Neural progenitor cell (in vitro differentiated cells): Measurements from ENCODE around the gene ATP11A. TPM values are rescaled to one million over a fixed set of nuclear protein-coding genes. Genes with fewer than 3 reads are reported as not detected.

Source experiments
- DNase-seq: peaks from one replicate; pipeline ENCODE4 v3.0.0-alpha.2; 2016; ENCODE audit warnings: low spot score
- H2AFZ ChIP-seq: fragments of 200-600 bp; sonication (generic); replicated peaks from 2 replicates; pipeline ENCODE4 v1.6.1; 2016; ENCODE audit warnings: antibody characterized with exemption
- H3F3A ChIP-seq: fragments of 200-600 bp; sonication (generic); 2 replicates; pipeline ENCODE4 v1.6.1; 2016; ENCODE audit warnings: antibody characterized with exemption, low read depth
- H3K27ac ChIP-seq: fragments of 200-600 bp; sonication (generic); 2 replicates; pipeline ENCODE4 v1.5.1; 2016; ENCODE audit warnings: mild to moderate bottlenecking
- H3K27me3 ChIP-seq: fragments of 200-600 bp; sonication (generic); 2 replicates; pipeline ENCODE4 v1.6.1; 2016; ENCODE audit warnings: mild to moderate bottlenecking, moderate library complexity
- H3K36me3 ChIP-seq: fragments of 200-600 bp; sonication (generic); 2 replicates; pipeline ENCODE4 v1.5.1; 2016
- H3K4me1 ChIP-seq: fragments of 200-600 bp; sonication (generic); 2 replicates; pipeline ENCODE4 v1.6.1; 2016; ENCODE audit warnings: mixed run types
- H3K4me2 ChIP-seq: fragments of 200-600 bp; sonication (generic); 2 replicates; pipeline ENCODE4 v1.6.1; 2016
- H3K4me3 ChIP-seq: fragments of 200-600 bp; sonication (generic); 2 replicates; pipeline ENCODE4 v1.5.1; 2016
- H3K79me2 ChIP-seq: fragments of 200-600 bp; sonication (generic); 2 replicates; pipeline ENCODE4 v1.6.1; 2016; ENCODE audit warnings: low read depth
- H3K9ac ChIP-seq: fragments of 200-600 bp; sonication (generic); 2 replicates; pipeline ENCODE4 v1.6.1; 2016
- H3K9me3 ChIP-seq: fragments of 200-600 bp; sonication (generic); 2 replicates; pipeline ENCODE4 v1.5.1; 2016; ENCODE audit warnings: low read depth
- H4K20me1 ChIP-seq: fragments of 200-600 bp; sonication (generic); 2 replicates; pipeline ENCODE4 v1.6.1; 2016; ENCODE audit warnings: low read depth
- H3K27ac Mint-ChIP-seq: 3 replicates; pipeline ENCODE4 v1.8.0; 2021; ENCODE audit warnings: mixed read lengths
- H3K27me3 Mint-ChIP-seq: 2 replicates; pipeline ENCODE4 v1.8.0; 2022; ENCODE audit warnings: low read depth, mild to moderate bottlenecking, inconsistent platforms, moderate library complexity, mixed read lengths; ENCODE audit not compliant: insufficient read depth
- H3K36me3 Mint-ChIP-seq: 3 replicates; pipeline ENCODE4 v1.8.0; 2021; ENCODE audit warnings: mixed read lengths
- H3K4me1 Mint-ChIP-seq: 3 replicates; pipeline ENCODE4 v1.8.0; 2021; ENCODE audit warnings: mixed read lengths
- H3K4me3 Mint-ChIP-seq: 3 replicates; pipeline ENCODE4 v1.8.0; 2021; ENCODE audit warnings: mild to moderate bottlenecking, moderate library complexity, mixed read lengths
- H3K9me3 Mint-ChIP-seq: 3 replicates; pipeline ENCODE4 v1.8.0; 2020; ENCODE audit warnings: mixed read lengths
- EZH2 ChIP-seq: fragments of 200-600 bp; sonication (generic); IDR thresholded peaks from 2 replicates; pipeline ENCODE4 v1.6.1; 2017; ENCODE audit warnings: antibody characterized with exemption, mild to moderate bottlenecking, moderate library complexity
- EZH2phosphoT487 ChIP-seq: fragments of 200-600 bp; sonication (generic); IDR thresholded peaks from 2 replicates; pipeline ENCODE4 v1.6.1; 2017; ENCODE audit warnings: antibody characterized with exemption
- total RNA-seq: library from RNA; depleted of rRNA; stranded (reverse); fragments of >200 nt; gene quantifications from 2 replicates; pipeline ENCODE4 v1.2.3, GENCODE V29; 2015; ENCODE audit warnings: low replicate concordance
- TF ChIP-seq, protein P1 (sequence below): fragments of 200-600 bp; sonication (generic); IDR thresholded peaks from 2 replicates; pipeline ENCODE4 v1.5.1; 2017; ENCODE audit warnings: antibody characterized with exemption, mild to moderate bottlenecking

The ATP11A gene
- total RNA-seq, 1 donor from 2014 or later: 12.6 TPM

DNA sequence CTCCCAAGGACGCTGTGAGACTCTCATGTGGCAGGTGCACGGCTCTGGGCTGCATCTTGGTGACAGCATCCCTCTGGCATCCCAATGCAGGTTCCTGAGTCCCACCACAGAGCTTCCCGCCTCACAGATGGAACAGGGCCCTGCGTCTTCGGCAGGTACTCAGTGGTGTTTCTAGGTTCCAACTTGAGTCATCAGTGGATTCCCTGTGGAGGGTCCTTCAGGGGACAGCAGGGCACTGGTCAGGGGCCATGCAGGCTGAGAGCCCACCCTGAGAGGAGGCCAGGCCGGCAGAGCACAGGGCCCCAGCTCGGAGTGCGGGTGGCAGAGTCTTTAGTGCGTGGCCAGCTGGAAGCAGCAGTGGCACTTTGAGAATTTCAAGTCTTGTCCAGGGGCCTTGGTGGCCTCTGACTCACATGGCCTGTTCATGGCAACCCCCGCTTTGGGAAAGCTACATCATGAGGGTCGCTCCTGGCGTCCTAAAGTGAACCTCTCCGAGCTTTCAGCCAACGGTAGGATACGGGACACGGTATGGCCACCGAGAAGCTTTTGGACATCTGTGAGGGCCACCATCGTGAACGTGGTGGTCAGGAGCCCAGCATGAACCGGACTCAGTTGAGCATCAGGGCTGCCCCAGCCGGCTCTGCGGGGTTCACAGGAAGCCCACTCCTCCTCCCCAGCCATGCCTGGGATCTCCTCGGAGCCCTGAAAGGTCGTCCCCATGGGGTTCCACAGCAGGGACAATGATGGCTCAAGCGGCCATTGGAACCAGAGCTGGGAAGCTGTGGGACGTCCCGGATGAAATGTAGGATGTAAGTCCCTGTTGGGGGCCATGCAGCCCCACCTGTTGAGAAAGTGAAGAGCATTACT lies 207.1 kb downstream of the ATP11A start:
- Histone ChIP-seq H3F3A (peaks cover 33% of the 10 kb centered on the region), H3K27ac (no peak overlapping the region), H3K79me2 (peaks cover 41% of the 10 kb centered on the region), H4K20me1 (peaks cover 65% of the 10 kb centered on the region), H3K9me3 (no peaks in the 10 kb centered on the region), H3K4me2 (no peak overlapping the region), H3K27me3 (no peaks in the 10 kb centered on the region), H3K4me3 (no peak overlapping the region), H3K9ac (no peak overlapping the region), H2AFZ (no peak overlapping the region), H3K36me3 (no peaks in the 10 kb centered on the region), H3K4me1 (peaks cover 49% of the 10 kb centered on the region)
- peaks cover 18% of the 10 kb centered on the region for H3K36me3 Mint-ChIP-seq
- H3K27ac Mint-ChIP-seq: no peak overlapping the region
- no peak for TF ChIP-seq EZH2phosphoT487
- no peak for TF ChIP-seq EZH2
- TF ChIP-seq, protein P1, sequence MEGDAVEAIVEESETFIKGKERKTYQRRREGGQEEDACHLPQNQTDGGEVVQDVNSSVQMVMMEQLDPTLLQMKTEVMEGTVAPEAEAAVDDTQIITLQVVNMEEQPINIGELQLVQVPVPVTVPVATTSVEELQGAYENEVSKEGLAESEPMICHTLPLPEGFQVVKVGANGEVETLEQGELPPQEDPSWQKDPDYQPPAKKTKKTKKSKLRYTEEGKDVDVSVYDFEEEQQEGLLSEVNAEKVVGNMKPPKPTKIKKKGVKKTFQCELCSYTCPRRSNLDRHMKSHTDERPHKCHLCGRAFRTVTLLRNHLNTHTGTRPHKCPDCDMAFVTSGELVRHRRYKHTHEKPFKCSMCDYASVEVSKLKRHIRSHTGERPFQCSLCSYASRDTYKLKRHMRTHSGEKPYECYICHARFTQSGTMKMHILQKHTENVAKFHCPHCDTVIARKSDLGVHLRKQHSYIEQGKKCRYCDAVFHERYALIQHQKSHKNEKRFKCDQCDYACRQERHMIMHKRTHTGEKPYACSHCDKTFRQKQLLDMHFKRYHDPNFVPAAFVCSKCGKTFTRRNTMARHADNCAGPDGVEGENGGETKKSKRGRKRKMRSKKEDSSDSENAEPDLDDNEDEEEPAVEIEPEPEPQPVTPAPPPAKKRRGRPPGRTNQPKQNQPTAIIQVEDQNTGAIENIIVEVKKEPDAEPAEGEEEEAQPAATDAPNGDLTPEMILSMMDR: no peak
- H3K4me1 Mint-ChIP-seq: peaks cover 47% of the 10 kb centered on the region
- DNase-seq: no peak
- H3K9me3 Mint-ChIP-seq: no peaks in the 10 kb centered on the region
- peak overlapping the region; percentile 69 for H3K4me3 Mint-ChIP-seq
- peaks cover 7% of the 10 kb centered on the region for H3K27me3 Mint-ChIP-seq

DNA sequence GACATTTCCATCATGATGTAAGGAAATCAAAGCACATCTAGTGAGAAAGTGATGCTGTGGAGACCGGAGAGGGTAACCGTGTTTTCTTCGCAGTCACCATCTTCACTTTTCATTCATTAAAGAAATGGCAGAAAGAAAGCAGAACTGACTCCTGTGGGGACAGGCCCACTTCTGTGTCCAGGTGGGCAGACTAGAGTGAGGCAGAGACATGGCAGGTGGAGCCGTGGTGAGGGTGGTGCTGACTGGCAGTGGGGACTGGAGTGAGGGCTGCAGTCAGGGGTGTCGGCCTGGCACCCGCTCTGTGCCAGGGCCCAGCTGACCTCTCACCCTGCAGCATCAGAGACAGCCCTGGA lies 207.7 kb downstream of the ATP11A start:
- TF ChIP-seq, protein P1: no peak
- TF ChIP-seq EZH2: no peak
- no peak for TF ChIP-seq EZH2phosphoT487
- no peaks in the 10 kb centered on the region for H3K27me3 ChIP-seq
- no peak overlapping the region for H3K4me3 Mint-ChIP-seq
- no peak overlapping the region for H3K9ac ChIP-seq
- peaks cover 71% of the 10 kb centered on the region for H4K20me1 ChIP-seq
- H3K79me2 ChIP-seq: peaks cover 41% of the 10 kb centered on the region
- peaks cover 46% of the 10 kb centered on the region for H3K4me1 Mint-ChIP-seq
- H3K9me3 ChIP-seq: no peaks in the 10 kb centered on the region
- H3K4me3 ChIP-seq: no peak overlapping the region
- no peak overlapping the region for H3K4me2 ChIP-seq
- no peaks in the 10 kb centered on the region for H3K9me3 Mint-ChIP-seq
- peaks cover 22% of the 10 kb centered on the region for H3K36me3 Mint-ChIP-seq
- no peak overlapping the region for H3K27ac Mint-ChIP-seq
- H3F3A ChIP-seq: peaks cover 32% of the 10 kb centered on the region
- H3K36me3 ChIP-seq: no peaks in the 10 kb centered on the region
- H2AFZ ChIP-seq: no peak overlapping the region
- H3K27ac ChIP-seq: no peak overlapping the region
- H3K4me1 ChIP-seq: peaks cover 49% of the 10 kb centered on the region
- H3K27me3 Mint-ChIP-seq: peaks cover 7% of the 10 kb centered on the region
- no peak for DNase-seq

DNA sequence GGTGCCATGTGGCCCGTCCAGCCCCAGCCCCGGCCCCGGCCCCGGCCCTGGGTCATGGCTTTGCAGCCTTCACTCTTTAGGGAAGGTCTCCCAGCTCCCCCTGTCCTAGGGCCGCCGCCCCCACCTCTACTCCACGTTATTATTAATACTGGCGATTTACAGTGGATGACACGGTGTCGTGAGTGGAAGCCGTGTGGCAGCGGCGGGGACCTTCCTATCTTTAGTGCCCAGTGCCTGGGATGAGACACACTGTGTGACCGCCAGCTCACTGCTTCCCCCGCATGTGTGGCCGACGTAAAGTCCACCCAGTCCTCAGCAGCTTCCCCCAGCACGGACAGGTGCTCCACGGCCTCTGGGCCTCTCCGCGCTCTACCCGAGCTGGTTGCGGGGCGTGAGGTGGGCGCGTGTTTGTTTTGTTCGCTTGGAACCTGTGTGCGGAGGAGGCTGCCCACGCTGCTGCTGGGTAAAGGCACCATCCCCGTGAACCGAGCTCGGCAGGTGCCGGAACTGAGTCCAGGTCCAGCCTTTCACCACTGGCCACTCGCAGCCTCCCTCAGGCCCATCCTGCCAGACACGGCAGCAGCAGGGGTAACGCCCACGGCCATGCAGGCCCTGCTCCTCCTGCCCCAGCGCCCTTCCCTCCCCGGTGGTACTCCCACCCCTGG lies 208.2 kb downstream of the ATP11A start:
- Histone ChIP-seq H3K9ac (no peak overlapping the region), H3K4me1 (peaks cover 49% of the 10 kb centered on the region), H2AFZ (no peak overlapping the region), H3K79me2 (peaks cover 46% of the 10 kb centered on the region), H4K20me1 (peaks cover 77% of the 10 kb centered on the region), H3K36me3 (no peaks in the 10 kb centered on the region), H3K4me2 (no peak overlapping the region), H3K27ac (no peak overlapping the region), H3K27me3 (no peaks in the 10 kb centered on the region), H3F3A (peaks cover 32% of the 10 kb centered on the region), H3K9me3 (no peaks in the 10 kb centered on the region), H3K4me3 (no peak overlapping the region)
- Mint-ChIP-seq H3K27ac (no peak overlapping the region), H3K36me3 (peaks cover 27% of the 10 kb centered on the region), H3K27me3 (peaks cover 7% of the 10 kb centered on the region), H3K4me1 (peaks cover 42% of the 10 kb centered on the region), H3K9me3 (no peaks in the 10 kb centered on the region), H3K4me3 (no peak overlapping the region)
- DNase-seq: no peak
- TF ChIP-seq EZH2phosphoT487 (no peak), EZH2 (no peak)
- TF ChIP-seq, protein P1: no peak
